GM21447 (cell line): ENCODE measurements around the gene TOGARAM2.

ENCODE experiments used
- ATAC-seq: cut with Tn5 transposase; IDR thresholded peaks from one replicate; pipeline ENCODE4 v1.9.1; 2021; ENCODE audit not compliant: unreplicated experiment

The TOGARAM2 gene

DNA sequence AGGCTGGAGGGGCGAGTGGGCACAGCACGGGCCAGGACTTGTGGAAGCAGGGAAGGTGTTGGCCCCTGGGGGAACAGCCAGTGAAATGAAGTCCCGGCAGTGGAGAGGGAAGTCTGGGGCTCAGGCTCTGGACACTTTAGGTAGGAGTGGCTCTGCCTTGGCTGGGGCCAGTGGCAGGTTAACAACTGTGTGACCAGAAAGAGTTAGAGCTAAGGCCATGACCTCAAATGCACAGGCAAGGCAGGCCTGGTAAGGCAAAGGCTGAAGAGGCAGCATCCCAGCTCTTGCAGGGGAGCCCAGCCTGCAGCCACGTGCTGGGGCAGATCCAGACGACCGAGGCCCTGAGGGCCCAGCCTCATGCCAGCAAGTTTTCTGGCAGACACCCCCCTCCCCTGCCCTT, 71.7 kb downstream of the TOGARAM2 start:
- no peak for ATAC-seq

DNA sequence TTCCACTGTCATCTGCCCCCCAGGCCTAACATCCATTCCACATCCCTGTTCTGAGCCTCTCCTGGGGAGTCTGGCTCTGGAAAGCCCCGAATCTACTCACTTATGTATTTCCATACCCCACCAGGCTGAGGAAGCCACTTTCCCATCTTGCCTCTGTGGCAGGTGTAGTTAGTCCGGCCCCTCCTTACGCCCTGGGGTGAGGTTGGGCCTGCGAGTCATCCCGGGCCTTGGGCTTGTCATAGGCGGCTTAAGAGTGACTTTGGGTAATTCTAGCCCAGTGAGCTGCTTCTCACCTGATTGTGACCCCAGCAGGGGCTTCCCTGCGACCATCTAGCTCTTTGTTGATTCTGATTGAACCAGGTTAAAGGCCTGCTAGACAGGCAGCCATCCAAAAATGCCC, 72.1 kb downstream of the TOGARAM2 start:
- no peak for ATAC-seq

DNA sequence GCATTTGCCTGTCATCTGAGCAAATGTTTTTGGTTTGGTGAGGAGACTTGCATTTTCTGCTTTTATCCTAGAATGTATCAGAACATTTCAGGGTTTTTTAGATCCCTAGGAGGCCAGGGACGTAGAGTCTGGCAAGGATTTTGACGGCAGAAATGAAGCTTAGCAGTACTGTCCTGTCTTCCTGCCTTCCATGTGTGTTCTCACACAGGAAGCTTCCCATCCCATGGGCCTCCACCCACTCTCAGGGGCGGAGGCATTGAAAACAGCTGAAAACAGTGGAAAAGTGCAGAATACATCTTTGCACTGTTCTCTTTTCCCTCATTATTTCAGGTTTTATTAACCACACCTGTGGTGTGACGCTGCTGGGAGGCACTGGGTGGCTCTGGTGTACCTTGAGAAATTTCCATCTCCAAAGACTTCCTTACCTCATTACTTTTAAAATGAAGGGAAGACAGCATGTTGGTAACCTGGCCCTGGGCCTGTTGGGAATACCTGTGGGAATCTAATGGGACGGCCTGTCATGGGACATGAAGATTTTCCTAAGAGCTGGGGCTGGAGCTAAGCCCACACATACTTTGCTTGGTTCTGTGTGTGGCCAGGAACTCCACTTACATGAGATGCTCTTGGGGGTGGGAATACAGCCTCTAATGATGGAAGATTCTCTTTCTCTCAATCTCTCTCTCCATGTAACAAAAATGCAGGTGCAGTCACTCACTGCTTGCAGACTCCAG, 72.7 kb downstream of the TOGARAM2 start:
- ATAC-seq, result no peak

DNA sequence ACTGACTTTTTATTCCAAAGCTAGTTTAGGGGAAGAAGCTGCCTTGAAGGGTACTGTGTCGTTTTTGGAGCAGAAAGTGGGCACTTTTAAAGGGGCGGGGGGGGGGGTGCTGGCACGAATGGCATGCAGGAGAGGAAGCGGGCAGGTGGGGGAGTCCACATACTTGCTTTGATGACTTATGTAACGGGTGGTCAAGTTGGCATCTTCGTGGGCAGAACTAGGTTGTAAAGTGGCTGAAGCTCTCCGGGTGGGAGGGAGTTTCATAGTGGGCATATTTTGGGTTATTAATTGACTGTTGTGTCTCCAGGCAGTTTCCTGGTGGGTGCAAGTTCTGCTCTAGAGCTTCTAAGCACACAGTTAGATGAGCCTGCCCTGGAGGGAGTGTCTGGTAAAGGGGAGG, 73.3 kb downstream of the TOGARAM2 start:
- ATAC-seq, result no peak

DNA sequence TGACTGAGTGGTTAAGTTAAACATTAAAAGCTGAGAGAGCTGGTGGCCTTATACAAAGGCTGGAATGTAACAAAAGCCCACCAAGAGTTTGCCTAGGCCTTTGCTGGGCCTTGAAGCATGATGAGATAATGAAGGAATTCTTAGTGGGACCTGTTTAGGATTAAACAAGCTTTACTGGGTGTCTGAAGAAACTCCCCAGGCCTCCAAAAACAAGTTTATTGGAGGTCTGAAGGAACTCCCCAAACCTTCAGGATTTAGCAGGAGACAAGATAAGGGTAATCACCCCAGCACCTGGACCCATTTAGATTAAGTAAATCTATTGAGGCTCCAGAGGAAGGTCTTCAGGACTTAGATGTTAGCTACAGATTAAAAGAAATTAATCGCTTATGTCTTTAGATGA, 74.5 kb downstream of the TOGARAM2 start:
- no peak for ATAC-seq

DNA sequence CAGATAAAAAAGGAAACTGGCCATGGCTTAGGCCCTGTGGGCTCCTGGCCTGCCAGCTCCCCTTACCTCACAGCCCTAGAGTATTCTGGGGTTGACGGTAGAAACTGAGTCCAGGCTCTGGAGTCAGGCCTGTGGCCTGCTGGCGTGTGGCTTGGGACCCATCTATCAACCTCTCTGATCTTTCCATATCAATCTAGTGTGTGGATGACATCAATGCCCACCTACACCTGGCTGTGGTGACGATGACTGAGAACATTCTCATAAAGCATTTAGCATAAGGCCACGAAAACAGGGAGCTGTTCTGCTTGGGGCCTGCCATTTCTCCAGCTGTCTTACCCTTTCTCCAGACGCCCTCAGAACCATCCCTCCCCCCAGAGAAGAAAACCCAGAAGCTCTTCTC, 75.4 kb downstream of the TOGARAM2 start:
- ATAC-seq, result no peak

DNA sequence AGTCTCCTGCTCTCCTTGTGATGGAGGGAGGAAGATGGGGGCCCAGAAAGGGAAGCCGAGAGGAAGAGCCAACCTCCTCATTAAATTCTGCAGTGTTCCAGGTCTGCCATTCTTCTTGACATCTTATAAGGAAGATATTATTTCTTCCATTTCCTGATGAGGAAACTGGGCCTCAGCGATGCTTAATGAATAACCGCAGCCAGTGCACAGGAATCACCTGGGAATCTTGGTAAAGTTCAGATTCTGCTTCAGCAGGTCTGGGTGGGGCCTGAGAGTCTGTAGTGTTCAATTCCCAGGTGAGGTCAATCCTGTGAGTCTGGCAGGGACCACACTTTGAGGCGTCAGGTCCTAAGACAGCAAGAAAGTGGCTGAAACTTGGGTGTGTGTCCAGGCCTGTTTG, 75.9 kb downstream of the TOGARAM2 start:
- no peak for ATAC-seq

DNA sequence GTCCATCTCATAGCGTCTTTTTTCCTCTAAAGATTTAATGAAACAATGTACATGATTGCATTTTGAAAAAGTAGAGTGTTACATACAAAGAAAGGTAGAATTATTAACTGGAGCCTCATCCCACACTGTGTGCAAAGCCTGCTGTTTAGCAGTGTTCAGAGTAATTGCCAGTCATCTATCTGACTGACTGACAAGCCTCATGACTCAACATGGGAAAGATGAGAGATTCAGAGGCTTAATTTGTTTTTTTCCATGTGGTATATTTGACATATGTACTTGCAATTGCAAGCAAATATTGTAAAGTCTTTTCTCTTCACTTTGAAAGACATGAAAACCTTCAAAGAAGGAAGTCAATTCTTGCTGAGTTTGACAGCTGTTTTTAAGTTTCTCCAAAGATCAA, 78.5 kb downstream of the TOGARAM2 start:
- ATAC-seq, result no peak

DNA sequence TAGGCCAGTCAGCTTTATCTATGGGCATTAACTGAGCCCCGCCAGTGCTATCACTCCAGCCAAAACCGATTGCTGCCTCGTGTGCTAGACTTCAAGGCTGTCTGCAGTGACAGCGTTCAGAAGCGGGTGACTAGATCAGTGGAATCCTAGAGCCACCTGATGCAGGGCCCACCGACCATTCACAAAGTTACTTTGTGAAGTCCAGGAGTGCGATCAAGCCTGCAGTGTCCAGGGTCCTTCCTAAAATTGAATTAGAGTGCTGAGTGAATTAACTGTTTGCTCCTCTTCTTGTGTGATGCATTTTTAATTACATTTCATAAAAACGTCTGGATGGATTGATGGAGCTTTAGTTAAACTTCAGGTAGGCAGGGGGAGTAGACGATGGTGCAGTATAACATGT, 79.3 kb downstream of the TOGARAM2 start:
- no peak for ATAC-seq

DNA sequence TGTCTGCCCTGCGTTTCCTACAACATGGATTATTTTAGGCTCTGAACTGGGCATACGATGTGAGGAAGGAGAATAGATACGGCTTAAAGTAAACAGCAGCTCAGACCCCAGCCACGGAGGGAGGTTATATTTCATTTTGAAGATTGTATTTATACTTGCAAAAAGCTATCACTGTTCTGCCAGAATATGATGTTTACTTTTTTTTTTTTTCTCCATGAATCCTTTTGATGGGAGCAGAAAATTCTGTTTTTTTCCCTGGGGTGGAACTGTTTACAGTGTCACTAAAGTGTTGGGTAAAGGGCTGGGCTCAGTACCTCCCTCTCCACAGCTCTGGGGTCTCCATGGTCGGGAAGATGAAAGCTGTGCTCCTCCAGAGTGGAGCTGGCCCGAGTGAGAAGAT, 80.1 kb downstream of the TOGARAM2 start:
- ATAC-seq, result no peak

DNA sequence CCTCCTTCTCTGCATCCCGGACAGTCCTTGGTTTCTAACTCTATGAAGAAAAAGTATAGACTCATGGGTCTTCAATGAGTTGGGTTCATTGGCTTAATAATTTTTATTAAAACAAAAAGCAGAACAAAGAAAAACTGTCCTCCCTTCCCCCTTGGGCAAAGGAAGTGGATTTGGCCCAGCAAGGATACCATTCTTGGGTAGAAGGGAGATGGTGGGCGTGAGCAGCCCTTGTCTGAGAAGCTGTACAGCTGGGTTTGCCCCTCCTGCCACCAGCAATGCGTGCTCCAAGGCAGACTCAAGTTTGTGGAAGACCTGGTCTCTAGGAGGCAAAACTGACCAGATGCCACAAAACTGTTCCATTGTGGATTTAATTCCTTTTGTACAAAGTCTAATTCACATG, 80.5 kb downstream of the TOGARAM2 start:
- no peak for ATAC-seq

DNA sequence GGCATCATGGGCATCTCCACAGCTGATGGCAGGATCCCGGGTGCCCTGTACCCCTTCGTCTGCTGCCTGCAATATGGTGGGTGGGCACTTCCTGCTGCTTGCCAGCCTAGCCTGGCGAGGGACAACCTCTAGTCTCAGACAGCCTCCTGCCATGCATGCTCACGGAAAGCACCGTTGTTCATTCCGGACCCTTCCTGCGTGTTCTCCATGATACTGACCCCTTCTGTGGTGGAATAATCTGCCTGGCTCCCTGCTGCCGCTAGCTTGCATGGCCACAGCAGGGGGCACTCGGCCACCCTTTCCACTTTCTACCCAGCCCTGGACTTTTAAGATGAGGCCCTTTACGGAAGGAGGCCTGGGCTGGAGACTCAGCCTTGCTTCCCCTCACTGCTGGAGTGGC, 81.3 kb downstream of the TOGARAM2 start:
- no peak for ATAC-seq

DNA sequence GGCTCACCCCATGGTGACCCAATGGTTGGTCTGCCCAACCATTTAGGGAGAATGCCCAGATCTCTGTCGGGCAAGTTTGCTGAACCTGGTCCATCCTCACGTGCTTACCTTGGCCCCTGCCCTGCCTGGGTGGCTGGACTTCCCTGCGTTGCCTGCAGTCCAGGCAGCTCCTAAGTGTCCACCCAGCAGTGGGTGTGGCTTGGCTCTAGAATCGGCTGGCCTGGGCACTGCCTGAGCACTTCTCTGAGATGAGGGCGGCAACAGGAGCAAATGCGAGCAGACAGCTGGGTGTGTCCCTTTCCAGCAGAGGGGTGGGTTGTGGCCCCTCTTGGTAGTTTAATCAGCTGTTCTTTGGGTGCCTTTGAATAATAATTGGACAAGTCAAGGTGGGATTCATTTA, 82.0 kb downstream of the TOGARAM2 start:
- ATAC-seq, result no peak

DNA sequence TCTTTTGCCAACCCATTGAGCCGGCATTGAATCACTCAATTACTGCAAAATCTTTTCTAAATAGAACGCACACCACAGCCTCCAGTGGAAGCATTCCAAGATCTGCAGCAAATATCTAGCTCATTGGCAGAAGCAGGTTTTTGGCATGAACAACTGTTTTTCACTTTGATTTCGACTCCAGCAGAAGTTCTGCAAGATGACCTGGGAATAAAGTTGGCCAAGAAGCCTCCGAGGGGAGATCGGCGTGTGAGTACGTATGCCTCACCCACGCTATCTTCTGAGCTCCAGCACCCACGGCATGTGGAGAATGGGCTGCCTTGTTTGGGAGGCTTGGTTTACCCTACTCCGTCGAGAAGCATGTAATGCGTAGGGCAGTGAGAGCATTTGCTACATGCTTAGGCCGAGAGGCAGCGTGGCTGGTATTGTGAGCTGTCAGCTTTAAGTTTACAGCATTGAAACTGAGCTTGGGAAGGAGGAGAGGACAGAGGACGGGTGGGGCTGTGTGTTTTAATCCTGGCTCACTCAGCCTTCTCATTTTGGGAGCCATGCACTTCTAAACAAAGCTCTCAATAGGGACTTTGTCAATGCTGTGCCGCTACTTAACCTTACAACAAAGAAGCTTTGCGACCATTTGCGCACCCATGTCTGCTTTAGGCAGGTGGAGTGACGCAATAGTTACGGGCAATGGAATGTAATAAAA, 82.7 kb downstream of the TOGARAM2 start:
- no peak for ATAC-seq

DNA sequence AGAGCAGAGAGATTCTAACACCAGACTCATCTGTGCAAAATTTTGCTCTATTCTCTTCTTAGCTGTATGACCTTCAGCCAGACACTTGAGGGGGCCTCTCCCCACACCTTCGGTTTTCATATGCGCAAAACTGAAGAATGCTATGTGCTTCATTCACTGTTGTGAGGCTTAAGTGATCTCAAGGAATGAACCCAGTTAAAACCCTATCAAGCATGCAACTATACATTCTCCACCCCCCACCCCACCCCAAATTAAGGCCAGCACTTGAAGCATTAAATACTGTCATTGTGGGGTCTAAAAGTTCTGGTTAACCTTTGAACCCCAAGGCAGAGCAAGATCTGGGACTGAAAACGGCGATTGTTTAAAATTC, 83.2 kb downstream of the TOGARAM2 start:
- ATAC-seq, result no peak

DNA sequence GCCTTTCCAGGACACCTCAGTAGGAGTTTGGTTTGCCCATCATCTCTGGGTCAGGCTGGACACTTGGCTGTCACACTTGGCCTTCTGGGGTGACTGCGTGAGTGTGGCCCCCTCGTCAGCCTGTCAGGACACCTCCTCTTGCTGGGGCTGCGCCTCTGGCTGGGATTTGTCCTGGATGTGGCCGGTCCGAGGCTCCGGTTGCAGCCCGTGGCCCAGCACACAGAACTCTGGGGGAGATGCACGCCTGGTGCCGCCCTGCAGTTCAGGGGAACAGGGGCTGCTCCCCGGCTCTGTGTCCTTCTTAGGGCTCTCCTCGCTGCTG, 83.6 kb downstream of the TOGARAM2 start:
- no peak for ATAC-seq

DNA sequence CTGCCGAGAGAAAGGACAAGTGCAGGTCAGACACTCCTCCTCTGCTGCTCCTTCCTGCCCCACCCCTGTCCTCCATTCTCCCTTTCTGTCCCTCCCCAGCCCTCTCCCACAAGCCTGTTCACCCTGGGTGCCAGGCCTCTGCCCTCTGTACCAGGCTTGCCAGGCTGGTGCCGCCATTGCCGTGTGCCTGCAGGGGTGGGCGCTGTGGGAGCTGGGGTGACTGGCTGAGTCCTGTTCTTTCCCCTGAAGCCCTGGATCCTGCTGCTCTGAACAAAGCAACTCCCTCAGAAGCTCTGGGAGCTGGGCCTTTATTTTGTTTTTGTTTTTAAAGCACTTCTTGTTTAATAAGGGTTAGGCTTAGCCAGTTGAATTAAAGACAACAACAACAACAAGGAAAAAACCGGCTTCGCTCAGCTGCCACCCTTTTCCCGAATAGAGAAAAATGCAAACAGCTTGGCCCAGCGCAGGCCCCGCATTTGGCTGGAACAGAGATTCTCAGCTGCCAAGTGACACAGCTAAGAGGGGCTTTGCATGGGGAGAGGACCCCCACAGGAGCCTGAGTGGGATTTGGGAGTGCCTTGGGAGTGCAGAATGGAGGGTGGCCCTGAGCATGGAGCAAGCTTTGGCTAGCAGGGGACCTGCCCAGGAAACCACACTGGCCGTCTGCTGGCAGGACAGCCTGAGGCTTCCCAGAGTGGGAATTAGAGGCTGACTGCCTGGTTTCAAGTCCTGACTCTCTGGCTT, 84.1 kb downstream of the TOGARAM2 start:
- ATAC-seq, result no peak

DNA sequence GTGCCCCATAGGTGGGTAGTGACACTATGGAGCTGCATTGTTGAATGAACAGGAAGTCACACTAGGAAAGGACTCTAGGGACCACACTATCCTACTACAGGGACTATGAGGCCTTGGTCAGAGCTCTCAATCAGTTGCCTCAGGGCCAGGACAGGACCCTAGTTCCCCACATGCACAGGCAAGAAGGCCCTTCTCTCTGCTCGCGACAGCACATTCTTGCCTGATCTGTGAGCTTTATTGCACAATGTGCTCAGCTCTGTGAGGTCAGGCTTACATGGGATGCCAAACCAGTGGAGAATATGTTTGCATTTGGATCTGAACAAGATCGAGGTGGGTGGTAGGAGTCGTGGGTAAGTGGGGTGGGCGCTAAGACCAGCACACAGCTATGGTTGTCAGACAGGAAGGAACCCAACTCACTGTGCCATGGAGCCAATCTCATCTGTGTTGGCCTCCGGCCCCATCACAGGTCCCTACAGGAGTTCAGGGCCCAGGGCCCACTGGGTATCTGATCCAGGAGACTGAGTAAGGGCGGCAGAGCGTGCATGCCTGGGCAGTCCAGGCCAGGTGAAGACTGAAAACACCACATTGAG, 85.3 kb downstream of the TOGARAM2 start:
- ATAC-seq, result no peak

DNA sequence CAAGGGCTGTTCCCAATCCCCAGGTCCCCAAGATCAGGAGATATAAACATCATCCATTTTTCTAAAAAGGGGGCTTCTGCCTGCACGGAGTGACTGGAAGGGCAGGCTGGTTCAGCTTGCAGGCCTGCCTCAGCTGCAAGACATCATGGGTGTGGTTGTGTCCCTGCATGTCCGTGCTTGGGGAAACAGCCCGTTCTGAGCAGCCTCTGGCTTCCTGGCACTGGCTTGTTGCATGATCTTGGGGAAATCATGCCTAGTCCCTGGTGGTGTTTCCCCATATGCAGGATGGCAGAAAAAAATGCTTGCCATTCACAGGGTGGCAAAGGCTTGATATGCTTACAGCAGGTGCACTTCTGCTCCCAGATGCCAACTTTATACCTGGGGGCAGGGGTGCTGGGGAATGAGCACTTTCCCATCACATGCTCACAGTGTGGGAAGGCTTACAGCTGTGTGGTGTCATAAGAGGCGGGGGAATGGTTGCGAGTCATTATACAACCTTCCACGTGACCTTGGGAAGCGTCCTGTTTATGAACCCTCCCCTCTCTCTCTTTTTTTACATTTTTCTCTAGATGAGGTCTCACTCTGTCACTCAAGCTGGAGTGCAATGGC, 86.0 kb downstream of the TOGARAM2 start:
- no peak for ATAC-seq

DNA sequence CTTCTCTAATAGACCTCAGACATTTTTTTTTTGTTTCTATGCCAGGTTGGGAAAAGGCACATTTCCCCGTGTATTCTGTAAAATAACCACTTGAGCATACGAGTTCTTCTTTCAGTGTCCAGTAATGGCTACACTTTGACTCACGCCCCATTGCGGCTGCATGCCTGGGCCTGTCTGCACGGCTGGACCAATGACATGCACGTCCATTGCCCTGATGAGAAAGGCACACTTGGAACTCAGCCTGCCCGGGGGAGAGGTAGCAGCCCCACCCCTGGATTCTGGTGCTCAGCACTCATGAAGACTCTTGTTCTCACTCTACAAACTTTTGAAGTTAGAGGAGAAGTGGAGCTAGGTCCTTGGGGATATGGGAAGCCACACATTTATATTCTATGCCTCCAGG, 87.4 kb downstream of the TOGARAM2 start:
- ATAC-seq, result no peak

DNA sequence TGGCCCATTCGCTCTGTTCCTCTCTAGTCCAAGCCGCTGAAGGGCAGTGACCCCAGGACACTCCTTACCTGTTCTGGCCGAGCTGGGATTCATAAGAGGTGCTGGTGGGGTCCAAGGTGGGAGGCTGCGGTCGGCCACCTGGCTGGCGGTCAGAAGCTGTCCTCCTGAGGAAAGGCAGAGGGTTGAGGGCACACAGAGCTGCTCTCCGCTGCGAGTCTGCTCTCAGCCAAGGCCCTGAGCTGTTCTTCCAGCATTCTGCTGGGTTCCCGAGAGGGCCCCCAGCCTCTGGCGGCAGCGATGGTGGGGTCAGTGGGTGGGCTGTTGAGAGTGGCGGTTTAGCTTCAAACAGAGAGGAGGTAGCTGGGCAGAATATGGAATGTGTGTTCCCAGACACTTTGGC, 89.4 kb downstream of the TOGARAM2 start:
- ATAC-seq, result no peak
